ENCODE results near the gene TOX3.

Gene TOX3

DNA sequence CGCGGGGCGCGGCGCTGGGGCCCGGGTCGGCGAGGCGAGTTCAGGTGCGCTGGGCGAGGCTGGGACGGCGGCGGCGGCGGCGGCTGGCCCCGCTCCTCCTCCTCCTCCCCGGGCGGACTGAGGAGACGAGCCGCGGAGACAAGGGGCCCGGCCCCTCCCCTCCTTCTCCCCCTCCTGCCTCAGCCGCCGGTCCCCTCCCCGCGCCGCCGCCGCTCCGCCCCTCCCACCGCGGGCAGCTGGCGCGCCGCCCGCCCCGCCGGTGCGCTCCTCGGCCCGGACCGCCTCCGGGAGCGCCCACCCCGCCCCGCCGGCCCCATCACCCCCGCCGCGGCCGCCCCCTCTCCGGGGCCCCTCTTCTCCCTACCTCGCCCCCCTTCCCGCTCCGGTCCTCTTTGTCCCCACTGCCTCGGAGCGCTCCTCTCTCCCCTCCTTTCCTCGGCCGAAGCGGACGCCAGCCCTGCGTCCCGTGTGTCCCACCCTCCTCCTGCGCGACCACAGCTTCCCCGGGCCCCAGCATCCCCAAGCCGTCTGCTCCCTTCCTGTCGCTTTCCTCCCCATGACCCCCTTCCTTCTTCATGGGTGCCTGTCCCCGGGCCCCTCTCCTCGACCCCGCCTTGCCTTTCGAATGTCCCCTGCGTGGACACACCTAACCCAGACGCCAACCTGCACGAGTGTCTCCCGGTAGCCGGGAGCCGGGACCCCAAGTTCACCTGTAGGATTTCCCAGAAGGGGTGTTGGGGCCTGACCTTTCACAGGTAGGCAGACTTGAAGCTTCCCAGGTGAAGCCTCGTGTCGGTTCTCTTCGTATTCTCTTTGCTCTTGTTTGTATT is at the start of gene TOX3:
Gene TOX3, minus strand, starts transcription at position 140 of the 830 bp plus-strand sequence. CDS start 420 bp downstream, outside the sequence.
- DNase-seq = no peak

DNA sequence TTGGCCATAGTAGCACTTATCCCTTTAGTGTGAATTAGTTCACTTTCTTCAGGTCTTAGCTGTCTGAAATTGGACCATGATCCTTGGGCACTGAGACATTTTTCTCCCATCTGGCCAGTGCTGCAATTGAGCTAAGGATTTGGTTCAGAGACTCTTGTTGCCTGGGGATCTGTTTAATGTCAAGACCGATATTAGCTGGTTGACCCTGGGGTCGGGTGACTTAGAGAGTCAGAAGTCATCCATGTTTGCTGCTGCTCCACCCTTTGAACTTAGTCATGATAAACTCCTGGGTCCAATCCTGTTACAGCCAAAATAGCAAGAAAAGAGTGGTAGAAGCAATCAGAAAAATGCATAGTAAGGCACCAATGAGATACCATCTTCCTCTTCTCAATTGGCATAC is 45.8 kb upstream of the TOX3 start:
- no peak for DNase-seq

DNA sequence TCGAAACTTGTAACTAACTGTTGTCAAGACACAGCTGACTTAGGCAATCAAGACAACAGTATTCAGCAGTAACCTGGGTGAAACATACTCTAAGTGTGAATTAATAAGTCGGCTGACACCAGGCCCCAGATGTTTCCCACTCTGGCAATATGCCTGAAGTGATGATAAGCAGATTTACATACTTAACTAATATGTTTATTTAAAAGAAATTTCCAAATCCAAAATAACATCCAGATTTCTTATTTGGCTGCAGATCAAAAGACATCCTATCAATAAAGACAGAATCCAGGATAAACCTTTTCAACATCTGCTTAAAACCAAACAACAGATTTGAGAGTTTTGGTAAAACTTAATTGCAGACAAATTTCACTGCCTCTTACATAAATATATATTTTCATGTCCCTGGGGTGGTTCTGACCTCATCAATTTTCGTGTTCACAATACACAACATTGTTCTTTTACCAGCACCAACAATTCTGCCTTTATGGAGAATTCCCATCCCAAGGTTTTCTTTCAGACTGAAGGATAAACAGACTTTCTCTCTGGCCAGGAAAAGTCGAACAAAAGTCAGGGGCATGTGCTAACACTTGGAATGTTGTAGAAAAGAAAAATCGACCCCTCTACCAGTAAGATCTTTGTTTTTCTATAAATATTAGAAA is 45.1 kb upstream of the TOX3 start:
- DNase-seq = no peak

DNA sequence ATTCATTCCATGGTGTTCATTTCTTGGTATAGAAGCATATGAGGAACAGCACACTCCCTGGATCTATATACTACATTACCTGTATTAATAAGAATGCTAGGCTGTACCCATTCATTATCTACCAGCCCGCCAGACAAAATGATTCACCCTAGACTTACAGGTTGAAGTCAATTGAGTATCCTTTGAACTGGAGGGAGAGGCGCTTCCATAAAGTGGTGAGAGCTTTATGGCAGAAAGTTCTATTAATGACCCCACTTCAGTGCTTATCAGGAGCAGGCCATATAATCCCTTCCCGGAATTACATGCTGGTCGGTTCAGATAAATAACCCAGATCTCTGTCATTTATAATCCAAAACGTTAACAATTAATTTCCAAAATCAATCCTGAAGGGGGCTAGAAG is 44.5 kb upstream of the TOX3 start:
- DNase-seq = no peak

DNA sequence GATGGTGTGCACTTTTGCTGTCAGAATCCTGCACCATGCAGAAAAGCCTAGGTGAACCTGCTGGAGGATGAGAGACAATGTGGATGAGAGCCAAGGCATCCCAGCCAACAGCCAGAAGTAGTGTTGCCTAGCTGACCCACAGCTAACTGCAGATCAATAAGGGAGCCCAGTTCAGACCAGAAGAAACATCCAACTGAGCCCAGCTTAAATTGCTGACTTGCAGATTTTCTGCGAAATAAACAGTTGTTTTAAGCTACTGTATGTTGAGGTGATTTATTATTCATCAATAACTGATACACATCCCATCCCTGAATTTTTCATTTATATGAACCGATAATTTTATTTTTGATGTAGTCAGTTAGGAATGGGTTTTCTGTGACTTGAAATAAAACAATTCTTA is 39.2 kb upstream of the TOX3 start:
- DNase-seq = no peak

DNA sequence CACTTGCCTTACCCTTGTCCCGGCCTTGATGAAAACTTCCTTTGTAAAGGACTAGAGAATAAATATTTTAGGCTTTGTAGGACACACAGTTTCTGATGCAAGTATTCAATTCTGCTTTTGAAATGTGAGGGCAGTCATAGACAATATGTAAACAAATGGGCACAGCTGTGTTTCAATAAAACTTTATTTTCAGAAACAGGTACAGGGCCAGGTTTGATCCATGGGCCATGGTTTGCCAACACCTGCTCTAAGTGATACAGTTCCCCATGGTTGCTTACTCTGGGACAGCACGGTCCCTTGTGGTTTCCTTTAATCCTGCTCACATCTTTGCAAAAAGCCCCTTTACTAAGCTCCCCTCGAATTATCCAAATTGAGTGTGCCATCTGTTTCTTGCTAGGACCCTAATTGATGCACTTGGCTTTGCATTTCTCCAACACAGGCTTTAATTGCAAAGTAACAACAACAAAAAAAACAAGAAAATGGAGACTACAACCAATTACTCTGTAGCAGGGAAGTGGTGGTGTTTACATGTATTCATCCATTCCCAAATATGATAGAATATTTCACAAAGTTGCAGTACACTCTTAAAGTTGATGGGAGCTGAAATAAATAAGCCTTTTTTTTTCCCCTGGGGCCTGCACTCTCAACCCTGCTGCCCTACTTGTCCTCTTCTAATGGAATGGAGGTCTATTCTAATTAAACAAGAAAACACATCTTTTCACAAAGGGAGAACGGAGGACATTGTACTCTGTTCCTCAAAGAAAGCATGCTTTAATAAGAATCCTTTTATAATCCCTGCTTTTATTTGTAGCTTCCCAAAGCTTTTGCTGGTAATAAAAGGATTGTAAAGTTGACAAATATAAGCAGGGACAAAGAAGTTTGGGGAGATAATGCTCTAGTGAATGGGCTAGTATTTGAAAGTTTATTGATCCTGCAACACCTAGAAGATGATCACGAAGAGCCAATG is 37.7 kb upstream of the TOX3 start:
- no peak for DNase-seq

DNA sequence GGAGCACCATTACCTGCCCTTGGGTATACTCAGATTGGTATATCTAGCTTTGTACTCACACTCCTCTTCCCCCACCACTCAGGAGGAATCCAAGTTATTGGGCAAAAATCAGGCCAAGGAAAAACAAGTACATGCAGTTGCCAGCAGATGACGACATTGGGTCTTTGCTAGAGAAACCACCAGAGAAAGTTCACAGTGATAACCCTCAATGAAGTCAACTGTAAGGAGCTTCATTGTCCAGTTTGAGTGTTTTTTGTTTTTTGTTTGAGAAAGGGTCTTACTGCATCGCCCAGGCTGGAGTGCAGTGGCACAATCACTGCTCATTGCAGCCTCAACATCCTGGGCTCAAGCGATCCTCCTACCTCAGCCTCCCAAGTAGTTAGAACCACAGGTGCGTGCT is 34.6 kb upstream of the TOX3 start:
- no peak for DNase-seq

DNA sequence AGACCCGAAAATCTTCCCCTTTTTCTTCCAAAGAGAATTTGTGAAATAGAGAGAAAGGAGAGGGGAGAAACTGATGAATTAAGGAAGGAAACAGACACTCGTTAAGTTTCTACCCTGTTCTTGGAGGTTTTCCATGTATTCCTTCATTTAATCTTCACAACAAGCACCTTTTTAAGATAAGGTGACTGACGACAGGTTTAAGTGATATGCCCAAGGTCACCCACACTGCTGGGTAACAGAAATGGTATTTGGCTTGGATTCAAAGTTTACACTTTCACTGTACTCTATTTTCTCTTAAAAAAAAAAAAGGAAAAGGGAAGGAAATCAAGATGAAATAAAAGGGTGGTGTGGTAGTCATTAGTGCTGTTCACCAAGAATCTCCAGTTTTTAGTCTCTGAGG is 33.5 kb upstream of the TOX3 start:
- DNase-seq = no peak

DNA sequence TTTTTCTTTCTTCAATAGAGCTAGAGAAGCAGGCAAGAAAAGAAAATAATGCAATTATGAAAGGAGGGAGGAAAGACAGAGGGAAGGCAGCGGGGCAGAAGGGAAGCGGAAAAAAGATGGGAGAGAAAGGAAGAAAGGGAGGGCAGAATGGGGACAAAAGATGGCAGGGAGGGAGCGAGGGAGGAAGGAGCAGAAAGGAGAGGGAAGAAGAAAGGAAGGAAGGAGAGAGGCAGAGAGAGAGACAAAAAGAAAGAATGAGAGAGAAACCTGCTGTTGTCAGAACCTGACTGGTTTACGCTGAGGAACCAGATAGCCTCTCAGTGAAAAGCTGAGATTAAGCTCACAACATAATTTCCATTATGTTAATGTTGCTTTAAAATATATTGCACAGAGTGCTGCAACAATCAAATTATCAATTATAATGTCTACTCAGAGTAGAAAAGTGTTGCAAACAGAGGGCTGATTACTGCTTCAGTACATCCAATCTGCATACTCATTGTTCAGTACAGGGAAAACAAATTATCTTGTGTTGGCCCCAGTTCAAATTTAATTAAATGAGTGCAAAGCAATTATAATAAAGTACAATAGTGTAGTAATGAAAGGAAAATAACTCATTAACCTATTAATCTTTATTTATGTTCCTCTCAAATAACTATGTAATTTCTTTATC is 32.0 kb upstream of the TOX3 start:
- DNase-seq = no peak

DNA sequence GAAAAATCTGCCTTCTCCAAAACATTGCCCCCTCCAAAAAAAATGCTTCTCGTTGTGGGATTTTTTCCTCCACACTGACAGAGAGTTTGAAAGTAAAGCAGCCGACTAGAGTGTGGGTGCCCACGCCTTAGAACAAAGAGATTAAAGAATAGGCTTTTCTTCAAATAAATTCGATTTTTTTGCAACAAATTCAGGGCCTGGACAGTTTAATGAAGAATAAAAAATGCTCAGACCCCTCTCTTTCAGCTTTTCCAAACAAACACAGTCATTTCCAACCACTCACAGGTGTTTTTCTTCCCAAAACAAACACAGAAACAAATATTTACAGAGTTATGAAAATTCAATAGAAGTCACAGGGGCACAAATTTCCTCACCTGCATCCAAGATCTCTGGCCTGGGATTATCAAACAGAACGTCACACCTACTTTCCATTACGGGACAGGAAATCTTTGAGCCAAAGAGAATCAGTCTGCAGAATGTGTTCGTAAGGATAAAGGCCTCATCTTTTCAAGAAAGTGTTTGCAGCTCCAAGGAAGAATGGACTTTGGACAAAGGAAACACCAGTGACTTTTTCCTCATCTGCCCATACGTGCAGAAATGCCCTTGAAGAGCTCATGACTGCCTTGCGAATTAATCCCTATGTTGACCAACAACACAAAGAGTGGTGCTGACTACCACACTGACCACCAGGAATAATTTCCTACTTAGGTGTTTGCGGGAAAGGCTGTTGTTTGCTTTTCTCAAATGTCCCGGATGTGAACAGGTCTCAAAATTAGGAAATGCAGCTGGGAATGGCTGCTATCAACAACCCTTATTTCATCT is 31.3 kb upstream of the TOX3 start:
- no peak for DNase-seq

DNA sequence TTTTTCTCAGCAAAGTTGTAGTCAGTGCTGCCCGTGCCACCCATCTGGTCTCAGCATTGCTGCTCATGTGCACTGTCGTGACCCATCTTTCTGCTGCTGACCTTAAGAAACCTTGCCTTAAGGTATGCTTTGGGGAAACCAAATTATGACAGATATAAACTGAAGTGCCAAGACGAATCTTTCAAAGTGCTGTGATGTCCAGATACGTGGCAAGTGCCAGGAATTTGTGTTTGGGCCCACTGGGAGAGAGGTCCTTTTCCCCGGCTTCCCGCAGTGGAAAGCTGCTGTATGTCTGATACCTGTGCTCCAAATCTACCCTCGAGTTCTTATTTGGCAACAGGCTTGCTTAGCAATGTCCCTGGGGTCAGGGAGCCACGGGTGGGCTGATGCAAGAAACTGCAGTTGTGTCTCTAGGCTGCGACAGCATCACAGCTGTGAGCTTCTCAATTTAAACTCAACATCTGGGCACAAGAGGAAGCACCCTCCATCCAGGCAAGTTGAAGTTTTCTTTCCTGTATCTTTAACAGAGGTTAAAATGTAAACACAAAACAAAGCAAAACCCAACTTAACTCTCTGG is 30.3 kb upstream of the TOX3 start:
- no peak for DNase-seq

DNA sequence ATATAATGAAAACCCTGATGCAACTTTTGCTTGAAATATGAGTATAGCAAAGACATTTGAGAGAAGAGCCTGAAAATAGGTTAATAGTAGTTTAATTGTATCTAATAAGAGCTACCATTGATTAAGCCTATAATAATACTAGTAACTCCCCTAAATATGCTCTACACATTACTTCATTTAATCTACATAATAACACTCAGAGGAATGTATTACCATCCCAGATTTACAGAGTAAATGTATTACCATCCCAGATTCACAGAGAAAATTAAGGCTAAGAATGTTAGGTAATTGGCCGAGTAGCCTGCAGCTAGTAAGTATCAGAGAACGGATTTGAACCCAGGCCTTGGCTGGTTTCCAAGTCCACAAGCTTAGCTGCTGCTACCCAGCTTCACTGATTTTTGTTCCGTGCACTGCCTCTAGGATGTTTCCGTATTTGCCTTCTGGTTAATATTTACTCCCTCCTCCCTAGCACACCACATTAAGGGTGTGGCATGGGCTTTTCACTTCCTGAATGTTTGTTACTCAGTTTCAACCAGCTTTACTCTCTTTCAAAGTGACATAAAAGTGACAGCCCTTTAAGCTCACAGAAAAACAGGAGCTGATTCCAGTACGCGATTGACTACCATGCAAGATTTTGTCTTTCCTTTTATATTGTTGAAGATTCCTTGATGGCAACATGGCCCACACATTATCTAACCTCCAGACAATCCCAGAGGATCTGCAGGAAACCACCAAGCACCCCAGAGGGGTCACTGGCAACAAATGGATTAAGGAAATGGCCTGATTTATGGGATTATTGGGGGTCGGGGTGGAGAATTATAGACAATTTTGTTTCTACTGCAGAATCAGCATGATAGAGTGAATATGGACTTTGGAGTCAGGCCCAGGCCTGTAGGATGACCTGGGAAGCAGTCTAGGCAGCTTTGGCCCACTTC is 26.7 kb upstream of the TOX3 start:
- no peak for DNase-seq

DNA sequence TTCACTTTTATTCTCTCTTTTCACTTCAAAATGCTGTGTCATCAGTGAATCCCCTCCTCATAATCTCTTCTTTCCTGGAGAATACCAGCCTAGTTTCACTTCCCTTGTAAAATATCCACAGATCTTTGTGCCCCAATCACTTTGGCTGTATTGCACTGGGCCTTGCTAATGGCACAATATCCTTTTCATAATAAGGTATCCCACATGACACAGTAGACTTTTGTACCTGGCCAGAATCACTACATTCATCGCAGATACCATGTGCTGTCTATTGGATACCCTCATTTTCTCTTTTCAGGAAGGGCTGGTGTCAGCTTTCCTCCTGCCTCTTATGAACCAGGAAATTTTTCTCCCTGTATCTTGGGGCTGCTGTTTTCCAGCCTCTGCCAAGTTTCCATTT is 25.7 kb upstream of the TOX3 start:
- DNase-seq = no peak

DNA sequence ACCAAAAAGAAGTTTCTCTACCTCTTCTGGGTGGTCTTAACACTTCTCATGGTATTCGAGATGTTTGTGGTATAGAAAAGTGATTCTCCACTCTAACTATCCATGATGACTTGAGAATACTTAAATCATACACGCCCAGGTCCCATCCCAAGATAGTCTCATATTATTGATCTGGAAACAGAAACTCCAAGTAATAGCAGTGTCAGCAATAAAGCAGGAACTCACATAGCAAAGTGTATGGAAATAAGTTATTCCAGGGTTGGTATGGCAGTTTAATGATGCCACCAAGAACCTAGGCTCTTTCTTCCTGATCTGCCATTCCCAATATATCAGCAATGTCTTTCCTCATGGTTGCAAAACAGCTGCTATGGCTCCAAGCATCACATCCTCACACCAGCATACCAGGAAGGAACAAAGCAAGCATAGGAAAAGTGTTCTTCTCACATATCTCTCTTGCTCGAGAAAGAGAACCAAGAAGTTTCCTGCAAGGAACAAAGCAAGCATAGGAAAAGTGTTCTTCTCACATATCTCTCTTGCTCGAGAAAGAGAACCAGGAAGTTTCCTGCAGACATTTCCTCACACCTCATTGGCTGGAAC is 23.6 kb upstream of the TOX3 start:
- no peak for DNase-seq

DNA sequence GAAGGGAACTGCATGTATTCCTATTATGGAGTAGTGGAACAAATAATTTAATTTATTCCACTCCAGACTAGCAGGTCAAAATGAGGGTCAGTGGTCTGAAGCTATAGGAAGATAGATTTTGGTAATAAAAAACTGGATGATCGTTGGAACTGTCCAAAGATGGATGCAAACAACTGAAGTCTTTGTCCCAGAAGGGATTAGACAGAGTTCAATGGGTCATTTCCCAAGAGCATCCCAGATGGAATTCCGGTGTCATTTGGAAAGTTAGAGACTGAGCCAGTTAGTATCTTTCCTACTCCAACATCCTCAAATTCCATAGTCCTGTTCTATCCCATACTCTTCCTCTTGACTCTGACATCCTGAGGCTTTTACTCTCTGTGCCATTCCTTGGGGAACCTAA is 22.8 kb upstream of the TOX3 start:
- no peak for DNase-seq

DNA sequence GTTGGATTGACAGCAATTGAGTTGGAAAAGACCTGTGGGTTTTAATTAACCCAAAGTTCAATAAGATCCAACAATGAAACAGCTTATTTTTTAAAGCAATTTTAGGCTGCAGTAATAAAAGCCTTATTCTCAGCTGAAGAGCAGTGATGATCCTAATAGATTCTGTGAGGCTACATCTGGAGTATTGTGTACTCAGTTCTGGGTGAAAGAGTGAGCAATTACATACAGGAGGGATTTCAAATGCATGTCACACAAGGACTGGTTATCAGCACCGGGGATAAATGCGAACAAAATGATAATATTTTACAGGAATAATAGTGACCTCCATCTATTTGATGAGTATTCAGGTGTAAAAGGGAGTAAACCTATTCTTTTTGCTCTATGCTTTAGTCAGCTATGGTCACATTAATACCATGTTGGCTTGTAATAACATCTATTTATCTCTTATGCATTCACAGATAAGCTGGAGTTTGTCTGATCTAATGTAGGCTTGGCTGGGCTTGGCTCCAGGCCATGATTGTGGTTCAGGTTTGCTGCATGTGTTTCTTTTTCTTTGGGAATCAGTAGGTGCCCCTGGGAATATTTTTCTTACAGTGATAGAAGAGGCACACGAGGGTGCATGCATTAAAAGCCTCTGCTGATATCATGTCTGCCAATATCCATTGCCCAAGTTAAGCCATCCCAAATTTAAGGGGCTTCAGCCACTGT is 22.2 kb upstream of the TOX3 start:
- no peak for DNase-seq

DNA sequence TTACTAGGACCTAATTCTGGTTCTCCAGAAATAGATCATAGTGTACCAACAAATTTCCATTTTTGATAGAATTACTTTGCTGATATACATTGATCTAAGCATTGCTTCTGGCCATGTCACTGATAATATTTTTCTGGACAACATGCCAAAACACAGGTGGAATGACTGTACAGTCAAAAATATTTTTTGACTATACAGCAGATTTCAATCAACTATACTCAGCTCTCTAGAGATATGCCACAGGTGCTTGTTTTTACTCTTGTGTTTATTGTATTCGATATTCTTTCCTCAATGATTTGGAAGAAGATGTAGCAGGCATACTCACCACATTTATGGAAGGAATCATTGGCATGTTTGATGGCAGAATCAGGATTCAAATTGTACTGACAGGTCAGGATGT is 21.6 kb upstream of the TOX3 start:
- no peak for DNase-seq

DNA sequence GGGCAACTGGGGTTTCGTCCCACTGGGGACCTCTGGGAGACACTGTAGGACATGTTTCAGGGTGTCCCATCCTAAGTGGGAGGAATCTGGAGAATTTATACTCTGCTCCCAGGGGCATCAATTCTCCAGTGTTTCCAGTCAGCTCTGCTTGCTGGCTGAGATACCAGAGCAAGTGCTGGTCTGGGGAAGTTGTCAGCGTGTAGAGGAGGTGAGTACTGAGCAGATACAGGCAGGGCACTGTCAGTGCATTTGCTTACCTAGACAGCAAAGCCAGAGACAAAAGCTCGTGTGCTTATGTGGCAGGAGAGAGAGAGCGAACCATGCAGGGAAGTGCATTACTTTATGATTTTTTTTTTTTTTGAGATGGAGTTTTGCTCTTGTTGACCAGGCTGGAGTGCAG is 20.2 kb upstream of the TOX3 start:
- no peak for DNase-seq
